Subcutaneous adipose tissue (tissue), 4 donors: Measurements from ENCODE around the gene IGSF9. TPM values are rescaled to one million over a fixed set of nuclear protein-coding genes. Genes with fewer than 3 reads are reported as not detected.

Source experiments
- CTCF ChIP-seq: fragments of 450-650 bp; IDR thresholded peaks from one replicate; pipeline ENCODE4 v1.5.1; 2016; ENCODE audit warnings: low read depth, mild to moderate bottlenecking, control low read depth, antibody characterized with exemption, moderate library complexity
- total RNA-seq, 4 donors: library from RNA; depleted of rRNA; stranded (reverse); fragments of >200 nt; gene quantifications; one replicate each; pipeline ENCODE4 v1.1.0, GENCODE V29; 2016

Gene IGSF9
- total RNA-seq, 4 donors from 2014 or later = 0.17 to 0.33 TPM; not detected in 2

- no peak for TF ChIP-seq CTCF
Measured at GRCh38 chr1:159973350-159973940, 28.0 kb upstream of the IGSF9 start.

- no peak for TF ChIP-seq CTCF
Measured at GRCh38 chr1:159972443-159973205, 27.2 kb upstream of the IGSF9 start.

GRCh38 chr1:159970932-159971342 is 25.5 kb upstream of the IGSF9 start:
- TF ChIP-seq CTCF = no peak

- no peak for TF ChIP-seq CTCF
Measured at GRCh38 chr1:159968901-159969300, 23.5 kb upstream of the IGSF9 start.

- TF ChIP-seq CTCF = no peak
Measured at GRCh38 chr1:159965263-159965662, 19.9 kb upstream of the IGSF9 start.

GRCh38 chr1:159964144-159964543 is 18.7 kb upstream of the IGSF9 start:
- TF ChIP-seq CTCF = no peak

GRCh38 chr1:159962176-159962575 is 16.8 kb upstream of the IGSF9 start:
- no peak for TF ChIP-seq CTCF
